OCI-LY1 (cell line): ENCODE measurements around the gene ENPP7.

Source experiments
- CTCF ChIP-seq: fragments of 200-600 bp; sonication (generic), shearing (Covaris generic); IDR thresholded peaks from 2 replicates; pipeline ENCODE4 v1.5.1; 2017; ENCODE audit warnings: mild to moderate bottlenecking, antibody characterized with exemption, low read length, moderate library complexity, mixed read lengths
- EZH2 ChIP-seq: fragments of 200-600 bp; sonication (generic), shearing (Covaris generic); IDR thresholded peaks from 2 replicates; pipeline ENCODE4 v1.8.0; 2017; ENCODE audit warnings: borderline replicate concordance, mixed run types, mild to moderate bottlenecking, antibody characterized with exemption, low read length, moderate library complexity, mixed read lengths

DNA sequence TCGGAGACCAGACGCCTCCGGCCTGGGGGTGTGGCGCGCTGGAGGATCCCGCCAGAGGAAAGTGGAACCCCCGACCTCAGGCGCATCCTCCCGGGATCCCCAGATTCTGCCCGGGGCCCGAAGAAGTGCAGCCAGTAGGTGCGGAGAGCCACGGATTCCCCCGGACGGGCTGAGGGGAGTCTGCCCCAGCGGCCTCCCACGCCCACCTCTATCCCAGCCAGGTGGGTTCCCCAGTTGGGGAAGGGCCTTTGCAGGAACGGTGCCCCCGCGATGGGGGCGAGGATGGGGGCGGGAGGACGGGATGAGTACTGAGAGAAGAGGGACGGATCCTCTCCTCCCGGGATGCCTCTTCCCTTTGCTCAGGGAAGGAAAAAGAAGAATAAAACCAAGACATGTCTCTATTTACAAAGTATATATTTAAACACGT lies 61.0 kb downstream of the ENPP7 start:
- no peak for TF ChIP-seq CTCF
- TF ChIP-seq EZH2, result no peak
